Activated T-cell treated with anti-CD3 and anti-CD28 coated beads, Interleukin-2, amount 50 U/mL, for 4 hours (primary cell): ENCODE results near the gene DIS3L2. TPM values are rescaled to one million over a fixed set of nuclear protein-coding genes. Genes with fewer than 3 reads are reported as not detected.

Experiments used
- ATAC-seq, 2 donors: fragments of 200-7000 bp; cut with Tn5 transposase; one replicate each; pipeline ENCODE4 v1.10.0; 2021
- DNase-seq: peaks from one replicate; pipeline ENCODE4 v3.0.0-alpha.2; 2020
- H3K27me3 Mint-ChIP-seq: one replicate; pipeline ENCODE4 v1.8.0; 2021; ENCODE audit warnings: low read depth, mixed read lengths
- H3K36me3 Mint-ChIP-seq: one replicate; pipeline ENCODE4 v1.8.0; 2022; ENCODE audit warnings: mixed read lengths; ENCODE audit not compliant: insufficient read depth
- H3K4me1 Mint-ChIP-seq: one replicate; pipeline ENCODE4 v1.8.0; 2021; ENCODE audit warnings: low read depth, mixed read lengths
- H3K4me3 Mint-ChIP-seq: one replicate; pipeline ENCODE4 v1.8.0; 2021; ENCODE audit warnings: mild to moderate bottlenecking, moderate library complexity, mixed read lengths
- H3K9me3 Mint-ChIP-seq: one replicate; pipeline ENCODE4 v1.8.0; 2021; ENCODE audit warnings: mixed read lengths
- total RNA-seq, 3 donors: library from RNA; stranded (reverse); gene quantifications; one replicate each; pipeline ENCODE4 v1.2.1, GENCODE V29; 2021

Gene DIS3L2
- 10 to 100 TPM; 38.5 to 43.7 (median 41.4) TPM for total RNA-seq

GRCh38 chr2:231961349-231962166 is at the start of gene DIS3L2:
Gene DIS3L2 (plus strand): TSS chr2:231961713. CDS start chr2:232014928, 53,215 bp downstream.
- peak; percentile 68 for DNase-seq
- H3K4me3 Mint-ChIP-seq = peak within 1 kb of the TSS; percentile 96
- peaks cover 40% of the 10 kb centered on the region for H3K4me1 Mint-ChIP-seq
- peaks cover under 1% of the 10 kb centered on the region for H3K27me3 Mint-ChIP-seq
- ATAC-seq = peak; percentile 96
- H3K36me3 Mint-ChIP-seq = no peaks in the 10 kb centered on the region
- H3K9me3 Mint-ChIP-seq = no peaks in the 10 kb centered on the region

DNA sequence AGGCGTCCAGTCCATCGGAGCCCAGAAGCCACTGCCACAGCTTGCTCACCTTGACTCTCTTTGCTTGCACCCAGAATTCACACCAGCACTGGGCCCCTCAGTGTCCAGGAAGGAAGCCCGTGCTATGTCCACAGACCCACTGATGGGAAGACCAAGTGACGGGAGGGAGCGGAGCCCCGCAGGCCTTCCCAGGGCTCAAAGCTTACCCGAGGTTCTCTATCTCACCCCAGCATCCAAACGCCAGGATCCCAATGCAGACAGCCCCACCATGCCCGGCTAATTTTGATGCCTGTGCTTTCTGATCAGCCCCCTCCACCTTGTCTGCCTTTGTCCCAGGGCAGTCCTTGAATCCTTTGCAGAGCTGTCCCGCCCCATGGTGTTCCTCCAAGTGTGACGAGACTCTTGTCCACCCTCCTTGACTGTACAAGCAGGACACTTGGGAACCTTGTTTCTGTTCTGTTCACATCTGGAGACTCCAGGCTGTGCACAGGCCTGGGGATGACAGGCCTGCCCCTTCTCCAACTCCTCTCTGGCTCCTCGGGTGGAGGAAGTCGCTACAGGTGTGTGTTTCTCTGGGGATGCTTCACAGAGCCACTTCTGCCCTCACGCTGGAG is 47.3 kb upstream of the DIS3L2 start:
- H3K4me3 Mint-ChIP-seq = no peak overlapping the region
- H3K36me3 Mint-ChIP-seq = no peaks in the 10 kb centered on the region
- H3K9me3 Mint-ChIP-seq = no peaks in the 10 kb centered on the region
- DNase-seq (no peak), ATAC-seq (no peak)
- H3K27me3 Mint-ChIP-seq = no peaks in the 10 kb centered on the region
- H3K4me1 Mint-ChIP-seq = peaks cover 2% of the 10 kb centered on the region

GRCh38 chr2:231917280-231918066 is 44.0 kb upstream of the DIS3L2 start:
- ATAC-seq (no peak), DNase-seq (no peak)
- Mint-ChIP-seq H3K4me1 (no peaks in the 10 kb centered on the region), H3K27me3 (peaks cover 6% of the 10 kb centered on the region), H3K36me3 (no peaks in the 10 kb centered on the region), H3K9me3 (no peaks in the 10 kb centered on the region), H3K4me3 (no peak overlapping the region)

GRCh38 chr2:231918501-231919330 is 42.8 kb upstream of the DIS3L2 start:
- Mint-ChIP-seq H3K27me3 (peaks cover 15% of the 10 kb centered on the region), H3K9me3 (no peaks in the 10 kb centered on the region), H3K36me3 (no peaks in the 10 kb centered on the region), H3K4me1 (no peaks in the 10 kb centered on the region), H3K4me3 (no peak overlapping the region)
- no peak for ATAC-seq
- DNase-seq = no peak

DNA sequence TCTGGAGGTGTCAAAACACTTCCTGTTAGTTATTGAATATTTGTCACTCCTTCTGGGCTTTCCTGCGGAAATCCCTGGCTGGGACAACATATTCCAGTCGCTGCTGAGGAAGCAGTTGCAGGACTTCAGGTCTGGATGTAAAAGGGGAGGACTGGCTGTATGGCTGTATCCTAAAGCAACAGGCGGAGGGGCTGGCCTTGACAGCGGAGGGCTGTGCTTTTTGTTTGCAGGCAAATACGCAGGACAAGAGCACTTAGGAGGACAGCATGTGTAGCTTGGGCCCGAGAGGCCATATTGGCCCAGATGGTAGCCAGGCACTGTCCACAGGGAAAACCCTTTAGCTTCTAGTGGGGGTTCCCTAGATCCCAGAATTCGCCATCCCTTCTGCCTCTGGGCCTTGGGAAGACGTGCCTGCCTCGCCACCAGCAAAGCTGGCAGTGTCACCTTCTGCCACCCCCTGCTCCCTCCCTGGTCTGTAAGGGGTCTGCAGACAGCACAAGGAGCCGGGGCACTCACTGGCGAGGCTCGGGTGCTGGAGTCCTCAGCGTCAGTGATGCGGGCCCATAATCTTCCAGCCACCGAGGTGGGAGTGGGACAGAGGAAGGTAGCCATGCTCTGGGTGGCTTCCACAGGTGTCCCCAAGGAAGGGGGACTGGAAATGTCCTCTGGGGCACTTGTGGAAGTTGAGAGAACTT is 42.0 kb upstream of the DIS3L2 start:
- H3K36me3 Mint-ChIP-seq = no peaks in the 10 kb centered on the region
- H3K4me3 Mint-ChIP-seq = no peak overlapping the region
- H3K4me1 Mint-ChIP-seq = peaks cover 3% of the 10 kb centered on the region
- no peaks in the 10 kb centered on the region for H3K9me3 Mint-ChIP-seq
- DNase-seq (no peak), ATAC-seq (no peak)
- H3K27me3 Mint-ChIP-seq = peaks cover 22% of the 10 kb centered on the region

DNA sequence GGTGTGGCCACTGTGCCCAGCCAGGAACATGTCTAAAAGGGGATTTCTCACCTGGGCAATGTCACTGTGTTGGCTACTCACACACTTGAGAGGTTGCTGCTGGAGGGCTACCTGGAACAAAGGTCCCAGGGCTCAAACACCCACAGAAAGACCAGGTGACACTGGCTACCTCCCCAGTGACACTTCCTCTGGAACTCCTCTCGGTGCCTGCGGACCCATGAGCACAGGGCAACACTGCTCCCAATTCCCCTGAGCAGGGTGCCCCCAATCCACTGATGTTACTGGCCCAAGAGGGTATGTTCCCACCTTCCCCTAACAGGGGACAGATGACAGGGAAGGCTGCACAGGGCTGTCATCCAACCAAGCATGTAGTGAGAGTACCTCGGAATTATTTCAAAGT is 41.1 kb upstream of the DIS3L2 start:
- Mint-ChIP-seq H3K36me3 (no peaks in the 10 kb centered on the region), H3K9me3 (no peaks in the 10 kb centered on the region), H3K4me3 (no peak overlapping the region), H3K4me1 (peaks cover 3% of the 10 kb centered on the region), H3K27me3 (peaks cover 27% of the 10 kb centered on the region)
- DNase-seq = no peak
- ATAC-seq = no peak

GRCh38 chr2:231920795-231921194 is 40.7 kb upstream of the DIS3L2 start:
- Mint-ChIP-seq H3K9me3 (no peaks in the 10 kb centered on the region), H3K36me3 (no peaks in the 10 kb centered on the region), H3K4me1 (peaks cover 3% of the 10 kb centered on the region), H3K4me3 (no peak overlapping the region), H3K27me3 (peaks cover 27% of the 10 kb centered on the region)
- DNase-seq (no peak), ATAC-seq (no peak)

- no peak for DNase-seq
- Mint-ChIP-seq H3K4me1 (peaks cover 10% of the 10 kb centered on the region), H3K4me3 (no peak overlapping the region), H3K27me3 (peaks cover 38% of the 10 kb centered on the region), H3K9me3 (no peaks in the 10 kb centered on the region), H3K36me3 (no peaks in the 10 kb centered on the region)
- ATAC-seq = no peak
Measured at GRCh38 chr2:231922311-231923009, 39.1 kb upstream of the DIS3L2 start.

DNA sequence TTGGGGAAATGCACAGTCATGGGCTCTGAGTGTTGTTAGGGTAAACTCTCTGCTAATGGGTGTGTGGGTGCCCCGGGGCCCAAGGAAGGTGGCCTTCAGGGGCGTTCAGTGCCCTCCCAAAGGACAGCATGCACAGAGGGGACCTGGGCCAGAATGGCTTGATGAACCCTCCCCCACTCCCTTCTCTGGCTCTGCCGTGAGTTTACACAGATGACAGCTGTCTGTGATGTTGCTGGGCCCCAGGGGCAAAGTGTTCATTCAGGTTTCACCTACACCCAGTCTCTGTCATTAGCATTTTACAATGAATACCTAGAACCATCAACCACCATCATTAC is 38.5 kb upstream of the DIS3L2 start:
- no peaks in the 10 kb centered on the region for H3K36me3 Mint-ChIP-seq
- no peak for ATAC-seq
- H3K27me3 Mint-ChIP-seq = peaks cover 42% of the 10 kb centered on the region
- H3K4me3 Mint-ChIP-seq = no peak overlapping the region
- no peaks in the 10 kb centered on the region for H3K9me3 Mint-ChIP-seq
- DNase-seq = no peak
- H3K4me1 Mint-ChIP-seq = peaks cover 10% of the 10 kb centered on the region

- DNase-seq (no peak), ATAC-seq (no peak)
- H3K4me3 Mint-ChIP-seq = peak overlapping the region; percentile 54
- no peaks in the 10 kb centered on the region for H3K9me3 Mint-ChIP-seq
- H3K36me3 Mint-ChIP-seq = no peaks in the 10 kb centered on the region
- peaks cover 44% of the 10 kb centered on the region for H3K27me3 Mint-ChIP-seq
- peaks cover 10% of the 10 kb centered on the region for H3K4me1 Mint-ChIP-seq
Measured at GRCh38 chr2:231923951-231924888, 37.3 kb upstream of the DIS3L2 start.

GRCh38 chr2:231924889-231925275 is 36.6 kb upstream of the DIS3L2 start:
- peak overlapping the region; percentile 39 for H3K4me3 Mint-ChIP-seq
- H3K9me3 Mint-ChIP-seq = no peaks in the 10 kb centered on the region
- peaks cover 10% of the 10 kb centered on the region for H3K4me1 Mint-ChIP-seq
- ATAC-seq (no peak), DNase-seq (no peak)
- no peaks in the 10 kb centered on the region for H3K36me3 Mint-ChIP-seq
- H3K27me3 Mint-ChIP-seq = peaks cover 48% of the 10 kb centered on the region
